ENCODE results near the gene TRIM72. TPM values are rescaled to one million over a fixed set of nuclear protein-coding genes. Genes with fewer than 3 reads are reported as not detected.

Gene TRIM72
- polyA plus RNA-seq, 1 donor (not counting 4 experiments of a cell fraction or from before 2014, with no cell fraction given), result not detected

DNA sequence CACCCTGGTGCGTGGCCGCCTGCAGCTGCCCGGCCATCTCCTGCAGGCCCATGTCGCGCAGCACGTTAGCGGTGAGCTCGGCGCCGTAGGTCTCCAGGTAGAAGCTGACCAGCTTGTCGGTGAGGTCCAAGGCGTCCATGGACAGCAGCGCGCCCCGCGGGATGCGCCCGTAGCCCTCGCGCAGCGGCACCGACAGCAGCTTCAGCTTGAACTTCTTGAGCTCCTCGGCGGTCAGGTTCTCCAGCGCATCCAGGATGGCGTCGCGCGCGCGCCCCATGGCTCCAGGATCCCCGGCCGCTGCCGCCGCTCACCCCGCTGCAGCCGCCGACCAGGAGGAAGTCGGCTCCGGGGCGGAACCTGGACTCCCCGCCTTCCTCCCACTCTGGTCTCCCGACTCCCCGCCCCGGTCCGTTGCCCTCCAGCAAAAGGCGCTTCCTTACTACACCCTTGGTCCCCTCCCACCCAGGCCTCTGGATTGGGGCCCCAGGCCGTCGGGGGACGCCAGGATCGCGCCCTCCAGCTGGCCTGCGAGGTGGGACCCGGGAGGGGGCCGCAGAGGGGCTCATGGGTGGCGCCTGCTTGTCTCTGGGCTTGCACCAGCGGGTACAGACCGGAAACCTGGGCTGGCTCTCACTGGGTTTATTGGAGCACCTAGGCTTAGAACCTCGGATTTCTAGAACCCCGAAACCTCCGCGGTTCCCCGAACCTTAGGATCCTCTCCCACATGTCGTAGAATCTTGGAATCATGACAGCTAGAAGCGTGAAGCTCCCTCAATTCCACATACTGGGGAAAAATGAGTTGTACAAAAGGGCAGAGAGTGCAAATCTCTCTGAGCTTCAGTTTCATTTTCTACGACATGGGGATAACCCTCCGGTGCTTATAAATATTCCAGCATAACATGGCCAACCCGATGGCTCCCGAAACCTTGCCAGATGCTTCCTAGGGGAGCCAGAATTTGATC, 11.2 kb upstream of the TRIM72 start, which contains the start of gene PYCARD:
PYCARD (minus strand) TSS at position 347 of the 962 bp plus-strand sequence; CDS start at position 277, 70 bp downstream.
- peak within 1 kb of the TSS; percentile 92 for H3K4me2 ChIP-seq (ENCODE audit: control insufficient read depth, extremely low read depth, insufficient read depth, low read depth, low read length)
- FAIRE-seq (no peak), DNase-seq (ENCODE audit: low read depth, low spot score) (no peak)
- peaks cover 23% of the 10 kb centered on the region for H3K4me1 ChIP-seq (ENCODE audit: control insufficient read depth, extremely low read depth, insufficient read depth, low read length)
- peak within 1 kb of the TSS; percentile 77 for H2AFZ ChIP-seq (ENCODE audit: control insufficient read depth, low read length)
- peaks cover 2% of the 10 kb centered on the region for H3K79me2 ChIP-seq (ENCODE audit: control insufficient read depth, insufficient read depth, low read length)
- peaks cover 0 to 5% of the 10 kb centered on the region in 2 experiments for H3K36me3 ChIP-seq (ENCODE audit: control insufficient read depth in 2 of 2, extremely low read depth in 1 of 2, insufficient read depth in 2 of 2, low read length in 2 of 2)
- dilution Hi-C loops (cut with MboI; ENCODE audit: extremely low pct_ligation_motif_present, low sequenced_read_pairs), result no loop called here
- no peaks in the 10 kb centered on the region for H3K9me1 ChIP-seq (ENCODE audit: control insufficient read depth, extremely low read depth, insufficient read depth, low read length)
- peak within 1 kb of the TSS; percentile 63 to 79 (median 78) for H3K4me3 ChIP-seq (ENCODE audit: control insufficient read depth in 2 of 3, extremely low read depth in 1 of 3, insufficient read depth in 2 of 3, low read depth in 1 of 3, low read length in 3 of 3)
- H3K9ac ChIP-seq (ENCODE audit: control insufficient read depth, extremely low read depth, insufficient read depth, low read length), result peak within 1 kb of the TSS; percentile 72
- H3K27ac ChIP-seq (ENCODE audit: control insufficient read depth, insufficient read depth, low read length), result peak within 1 kb of the TSS; percentile 56
- TF ChIP-seq CTCF (optimal IDR thresholded peaks at IDR 0.05 in 1 of 3, IDR thresholded peaks at IDR 0.05 in 1 of 3, conservative IDR thresholded peaks at IDR 0.05 in 1 of 3; ENCODE audit: extremely low read depth in 1 of 3, insufficient read depth in 2 of 3, low read length in 3 of 3) (no peak), EZH2 (IDR thresholded peaks at IDR 0.05; ENCODE audit: low read length) (no peak)
- H3K27me3 ChIP-seq (ENCODE audit: control insufficient read depth, extremely low read depth, insufficient read depth, low read length), result no peaks in the 10 kb centered on the region
- no peaks in the 10 kb centered on the region for H3K9me3 ChIP-seq (ENCODE audit: control insufficient read depth, low read depth, low read length)
- peaks cover 4% of the 10 kb centered on the region for H4K20me1 ChIP-seq (ENCODE audit: control insufficient read depth, extremely low read depth, insufficient read depth, low read length)

GRCh38 chr16:31204871-31205666, 8.8 kb upstream of the TRIM72 start:
- no peaks in the 10 kb centered on the region for H3K36me3 ChIP-seq (ENCODE audit: control insufficient read depth in 2 of 2, extremely low read depth in 1 of 2, insufficient read depth in 2 of 2, low read length in 2 of 2)
- H3K4me1 ChIP-seq (ENCODE audit: control insufficient read depth, extremely low read depth, insufficient read depth, low read length), result peaks cover 22% of the 10 kb centered on the region
- TF ChIP-seq EZH2 (IDR thresholded peaks at IDR 0.05; ENCODE audit: low read length), result no peak
- no peak for TF ChIP-seq CTCF (optimal IDR thresholded peaks at IDR 0.05 in 1 of 3, IDR thresholded peaks at IDR 0.05 in 1 of 3, conservative IDR thresholded peaks at IDR 0.05 in 1 of 3; ENCODE audit: extremely low read depth in 1 of 3, insufficient read depth in 2 of 3, low read length in 3 of 3)
- no peak overlapping the region for H2AFZ ChIP-seq (ENCODE audit: control insufficient read depth, low read length)
- no peak for DNase-seq (ENCODE audit: low read depth, low spot score)
- peaks cover 2% of the 10 kb centered on the region for H3K79me2 ChIP-seq (ENCODE audit: control insufficient read depth, insufficient read depth, low read length)
- no peaks in the 10 kb centered on the region for H3K9me3 ChIP-seq (ENCODE audit: control insufficient read depth, low read depth, low read length)
- no peak for FAIRE-seq
- H3K9ac ChIP-seq (ENCODE audit: control insufficient read depth, extremely low read depth, insufficient read depth, low read length), result no peak overlapping the region
- no peak overlapping the region for H3K27ac ChIP-seq (ENCODE audit: control insufficient read depth, insufficient read depth, low read length)
- H3K27me3 ChIP-seq (ENCODE audit: control insufficient read depth, extremely low read depth, insufficient read depth, low read length), result no peaks in the 10 kb centered on the region
- no peaks in the 10 kb centered on the region for H4K20me1 ChIP-seq (ENCODE audit: control insufficient read depth, extremely low read depth, insufficient read depth, low read length)
- dilution Hi-C loops (cut with MboI; ENCODE audit: extremely low pct_ligation_motif_present, low sequenced_read_pairs), result no loop called here
- H3K4me2 ChIP-seq (ENCODE audit: control insufficient read depth, extremely low read depth, insufficient read depth, low read depth, low read length), result no peak overlapping the region
- H3K4me3 ChIP-seq (ENCODE audit: control insufficient read depth in 2 of 3, extremely low read depth in 1 of 3, insufficient read depth in 2 of 3, low read depth in 1 of 3, low read length in 3 of 3), result no peak overlapping the region
- H3K9me1 ChIP-seq (ENCODE audit: control insufficient read depth, extremely low read depth, insufficient read depth, low read length), result no peaks in the 10 kb centered on the region
